Uterus (tissue), 4 donors: Measurements from ENCODE around the gene VAC14. TPM values are rescaled to one million over a fixed set of nuclear protein-coding genes. Genes with fewer than 3 reads are reported as not detected.

Source experiments
- DNase-seq, 2 donors: peaks; one replicate each; pipeline ENCODE4 v3.0.0-alpha.2; 2019 to 2020
- H3K27ac ChIP-seq, 2 donors: fragments of 200-600 bp; sonication (generic); 1 replicate in 1 of 2; 2 replicates in 1 of 2; pipeline ENCODE4 v1.5.1; 2016 to 2018
- H3K27me3 ChIP-seq, 2 donors: fragments of 200-600 bp; sonication (generic); one replicate each; pipeline ENCODE4 v1.5.1; 2018 to 2019; ENCODE audit warnings: control low read depth in 1 of 2
- H3K36me3 ChIP-seq, 2 donors: fragments of 200-600 bp; sonication (generic); one replicate each; pipeline ENCODE4 v1.5.1; 2019; ENCODE audit warnings: control low read depth in 1 of 2
- H3K4me1 ChIP-seq, 2 donors: fragments of 200-600 bp; sonication (generic); one replicate each; pipeline ENCODE4 v1.5.1; 2018 to 2019; ENCODE audit warnings: control low read depth in 1 of 2
- H3K4me3 ChIP-seq, 2 donors: fragments of 200-600 bp; sonication (generic); 1 replicate in 1 of 2; 2 replicates in 1 of 2; pipeline ENCODE4 v1.5.1; 2018 to 2019; ENCODE audit warnings: mild to moderate bottlenecking in 1 of 2
- H3K9me3 ChIP-seq, 2 donors: fragments of 200-600 bp; sonication (generic); one replicate each; pipeline ENCODE4 v1.5.1; 2019; ENCODE audit warnings: control low read depth in 1 of 2
- POLR2A ChIP-seq, 2 donors: fragments of 450-650 bp; IDR thresholded peaks; one replicate each; pipeline ENCODE4 v1.6.1; 2016; ENCODE audit warnings: antibody characterized with exemption in 2 of 2, mild to moderate bottlenecking in 1 of 2, moderate library complexity in 1 of 2
- intact Hi-C: fragments of 100-400 bp; cut with DNase I; formaldehyde crosslinking; loops from one replicate; pipeline ENCODE4 v1.15.1; 2023; ENCODE audit warnings: low total_unique reads
- total RNA-seq, 4 donors: library from RNA; depleted of rRNA in 3 of 4; stranded (reverse); fragments of >200 nt in 3 of 4; gene quantifications; one replicate each; pipeline versions ENCODE4 v1.1.0 to v1.2.4, GENCODE V29; 2014 to 2023
- TF ChIP-seq, protein P1 (sequence below), 4 experiments: fragments of 200-600 bp in 2 of 4; fragments of 450-650 bp in 2 of 4; sonication (generic) in 2 of 4; IDR thresholded peaks; one replicate each; pipeline ENCODE4 v1.5.1; 2016 to 2019; ENCODE audit warnings: antibody characterized with exemption in 4 of 4, mild to moderate bottlenecking in 2 of 4, moderate library complexity in 1 of 4
- donor health status: DM: yes; HTN: yes; CAD: no.

Gene VAC14
- total RNA-seq, 4 donors from 2014 or later, result 4.7 to 30.6 (median 17.4) TPM

DNA sequence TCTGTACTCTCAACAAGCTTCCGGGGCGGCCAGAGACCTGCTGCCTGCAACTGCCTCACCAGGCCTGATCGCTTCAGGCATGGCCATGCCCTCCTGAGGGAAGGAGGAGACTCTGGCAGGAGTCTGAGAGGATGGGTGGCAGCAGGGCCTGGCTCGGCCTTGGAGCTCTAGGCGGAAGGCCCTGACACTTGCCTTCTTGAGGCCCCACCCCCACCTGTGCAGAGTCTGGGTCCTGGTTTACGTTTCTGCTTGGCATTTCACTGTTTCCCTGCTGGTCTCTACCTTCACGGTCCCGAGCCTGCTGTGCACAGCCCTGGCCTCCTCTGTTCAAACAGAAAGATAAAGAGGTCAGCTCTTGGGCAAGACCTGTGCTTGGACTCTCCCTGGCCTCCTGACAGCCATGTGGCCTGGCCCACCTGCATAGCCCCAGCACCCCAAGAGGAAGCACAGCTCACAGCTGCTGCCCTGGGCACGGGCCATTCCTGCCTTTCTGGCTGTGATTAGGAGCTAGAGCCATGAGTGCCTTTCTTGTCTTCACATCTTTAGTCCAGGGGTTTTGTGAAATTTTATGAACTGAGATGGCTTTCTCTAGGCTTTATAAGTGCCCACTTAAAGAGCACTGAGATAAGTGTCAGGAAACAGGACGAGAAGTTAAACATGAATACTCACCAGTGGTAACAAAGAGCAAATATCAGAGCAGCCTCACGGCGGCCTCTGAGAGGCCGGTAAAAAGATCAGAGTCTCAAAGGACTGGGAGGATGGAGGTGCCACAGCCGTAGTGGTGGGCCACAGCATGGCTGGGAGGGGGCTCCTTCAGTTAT is 89.5 kb downstream of the VAC14 start:
- no peak overlapping the region for H3K4me3 ChIP-seq
- H3K36me3 ChIP-seq, result no peaks in the 10 kb centered on the region
- no peak for TF ChIP-seq POLR2A (IDR thresholded peaks at IDR 0.05)
- TF ChIP-seq, protein P1, sequence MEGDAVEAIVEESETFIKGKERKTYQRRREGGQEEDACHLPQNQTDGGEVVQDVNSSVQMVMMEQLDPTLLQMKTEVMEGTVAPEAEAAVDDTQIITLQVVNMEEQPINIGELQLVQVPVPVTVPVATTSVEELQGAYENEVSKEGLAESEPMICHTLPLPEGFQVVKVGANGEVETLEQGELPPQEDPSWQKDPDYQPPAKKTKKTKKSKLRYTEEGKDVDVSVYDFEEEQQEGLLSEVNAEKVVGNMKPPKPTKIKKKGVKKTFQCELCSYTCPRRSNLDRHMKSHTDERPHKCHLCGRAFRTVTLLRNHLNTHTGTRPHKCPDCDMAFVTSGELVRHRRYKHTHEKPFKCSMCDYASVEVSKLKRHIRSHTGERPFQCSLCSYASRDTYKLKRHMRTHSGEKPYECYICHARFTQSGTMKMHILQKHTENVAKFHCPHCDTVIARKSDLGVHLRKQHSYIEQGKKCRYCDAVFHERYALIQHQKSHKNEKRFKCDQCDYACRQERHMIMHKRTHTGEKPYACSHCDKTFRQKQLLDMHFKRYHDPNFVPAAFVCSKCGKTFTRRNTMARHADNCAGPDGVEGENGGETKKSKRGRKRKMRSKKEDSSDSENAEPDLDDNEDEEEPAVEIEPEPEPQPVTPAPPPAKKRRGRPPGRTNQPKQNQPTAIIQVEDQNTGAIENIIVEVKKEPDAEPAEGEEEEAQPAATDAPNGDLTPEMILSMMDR (IDR thresholded peaks at IDR 0.05), result no peak
- H3K27me3 ChIP-seq, result no peaks in the 10 kb centered on the region
- H3K27ac ChIP-seq, result peak overlapping the region; percentile 94 to 96
- H3K9me3 ChIP-seq, result no peaks in the 10 kb centered on the region
- no peak for DNase-seq
- intact Hi-C loops, result no loop called here
- peaks cover 22 to 25% of the 10 kb centered on the region in 2 donors for H3K4me1 ChIP-seq

DNA sequence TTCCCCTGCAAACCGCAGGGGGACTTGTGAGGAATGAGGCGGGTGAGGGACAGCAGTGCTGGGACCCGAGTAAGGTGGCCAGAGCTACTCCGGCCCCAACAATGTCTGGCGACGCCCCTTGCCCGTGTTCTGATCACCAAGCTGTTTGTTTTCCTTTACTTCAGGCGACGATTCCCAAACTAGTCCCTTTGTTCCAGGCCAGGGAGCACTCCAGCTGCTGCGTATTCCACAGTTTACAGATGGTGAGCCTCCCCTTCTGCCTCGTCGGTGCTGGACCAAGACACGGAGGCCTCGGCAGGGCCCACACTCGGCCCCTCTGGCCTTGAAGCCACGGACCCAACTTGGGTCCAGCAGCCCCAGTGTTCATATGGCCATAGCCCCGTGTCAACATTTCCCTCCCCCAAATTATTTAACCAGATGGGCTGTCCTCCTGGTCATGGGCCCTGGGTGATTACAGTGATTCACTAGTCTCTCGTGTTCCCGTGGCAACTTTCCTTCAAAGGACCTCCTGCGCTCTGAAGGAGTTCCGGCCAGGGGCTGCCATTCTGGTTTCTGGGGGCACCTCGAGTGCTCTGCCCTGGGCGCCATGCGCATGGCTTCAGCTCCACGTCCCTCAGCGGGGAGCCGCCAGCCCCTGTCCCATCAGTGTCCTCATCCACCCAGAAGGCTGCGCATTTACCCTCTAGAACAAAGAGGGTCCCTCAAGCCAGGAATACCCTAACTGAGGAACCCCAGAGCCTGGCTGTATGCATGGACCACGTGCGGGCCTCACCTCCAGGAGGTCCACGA is 90.3 kb downstream of the VAC14 start:
- intact Hi-C loops, result no loop called here
- peaks cover 19 to 24% of the 10 kb centered on the region in 2 donors for H3K4me1 ChIP-seq

DNA sequence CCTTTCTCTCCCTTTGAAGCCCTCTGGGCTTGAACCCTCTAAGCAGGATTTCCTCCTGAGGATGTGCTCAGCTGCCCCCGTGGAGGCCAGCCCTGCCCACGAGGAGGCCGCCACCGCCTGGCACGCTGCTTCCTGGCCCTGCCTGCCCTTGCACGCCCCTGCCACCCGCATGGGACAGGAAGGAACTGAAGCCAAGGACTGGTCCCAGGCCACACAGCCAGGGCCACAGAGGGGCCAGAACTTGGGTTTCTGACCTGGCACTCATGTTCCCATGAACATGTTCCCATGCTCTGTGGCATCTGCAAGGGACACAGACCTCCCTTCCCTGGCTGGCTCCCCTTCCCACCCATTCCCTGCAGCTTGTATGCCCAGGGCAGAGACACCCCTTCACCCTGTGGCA is 91.0 kb downstream of the VAC14 start:
- no peak for DNase-seq
- H3K9me3 ChIP-seq, result no peaks in the 10 kb centered on the region
- peak overlapping the region; percentile 94 to 96 for H3K27ac ChIP-seq
- no peaks in the 10 kb centered on the region for H3K27me3 ChIP-seq
- no peak for TF ChIP-seq POLR2A (IDR thresholded peaks at IDR 0.05)
- TF ChIP-seq, protein P1 (IDR thresholded peaks at IDR 0.05), result no peak
- peaks cover 15 to 18% of the 10 kb centered on the region in 2 donors for H3K4me1 ChIP-seq
- H3K36me3 ChIP-seq, result no peaks in the 10 kb centered on the region
- intact Hi-C loops, result no loop called here
- no peak overlapping the region for H3K4me3 ChIP-seq

More for the DNA sequence above, 90.3 kb downstream of the VAC14 start:
- TF ChIP-seq, protein P1 (IDR thresholded peaks at IDR 0.05), result no peak
- TF ChIP-seq POLR2A (IDR thresholded peaks at IDR 0.05), result no peak
- H3K27me3 ChIP-seq, result no peaks in the 10 kb centered on the region
- no peak for DNase-seq
- H3K4me3 ChIP-seq, result no peak overlapping the region
- H3K9me3 ChIP-seq, result no peaks in the 10 kb centered on the region
- H3K27ac ChIP-seq, result peak overlapping the region; percentile 94 to 96
- no peaks in the 10 kb centered on the region for H3K36me3 ChIP-seq

DNA sequence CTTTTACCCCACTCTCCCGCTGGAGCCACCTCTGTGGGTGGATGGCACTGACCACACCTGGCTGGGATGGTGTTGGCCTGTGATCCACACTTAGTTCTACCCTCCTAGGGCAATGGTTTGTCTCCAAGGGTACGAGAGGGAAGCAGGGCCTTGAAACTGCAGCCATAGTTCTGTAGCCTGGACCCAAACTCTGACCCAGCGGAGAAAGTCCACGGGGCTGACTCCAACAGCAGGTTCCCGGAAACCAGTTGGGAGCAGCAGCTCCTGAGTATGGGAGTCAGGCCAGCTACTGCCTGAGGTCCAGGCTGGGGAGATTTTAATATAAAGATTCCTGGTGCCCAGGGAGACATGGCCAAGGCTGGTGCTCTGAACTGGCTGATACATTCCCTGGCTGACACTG is 91.5 kb downstream of the VAC14 start:
- no peaks in the 10 kb centered on the region for H3K9me3 ChIP-seq
- TF ChIP-seq POLR2A (IDR thresholded peaks at IDR 0.05), result no peak
- TF ChIP-seq, protein P1 (IDR thresholded peaks at IDR 0.05), result no peak
- no peak overlapping the region for H3K4me3 ChIP-seq
- no peak for DNase-seq
- peak overlapping the region; percentile 94 to 96 for H3K27ac ChIP-seq
- intact Hi-C loops, result no loop called here
- no peaks in the 10 kb centered on the region for H3K27me3 ChIP-seq
- H3K36me3 ChIP-seq, result no peaks in the 10 kb centered on the region
- peaks cover 10 to 15% of the 10 kb centered on the region in 2 donors for H3K4me1 ChIP-seq
